Lower lobe of right lung (tissue), 2 donors: ENCODE results near the gene LZTFL1. TPM values are rescaled to one million over a fixed set of nuclear protein-coding genes. Genes with fewer than 3 reads are reported as not detected.
A peak's percentile ranks its signal among the peaks of the same experiment; 100 is the strongest.

ENCODE experiments used
- ATAC-seq, 2 donors: fragments of 200-7000 bp; cut with Tn5 transposase; one replicate each; pipeline ENCODE4 v1.9.1; 2020 to 2022; ENCODE audit warnings: mild to moderate bottlenecking in 2 of 2, moderate library complexity in 2 of 2
- DNase-seq: peaks from one replicate; pipeline ENCODE4 v3.0.0-alpha.2; 2020
- H3K27ac ChIP-seq: fragments of 200-600 bp; one replicate; pipeline ENCODE4 v1.8.0; 2022
- H3K27me3 ChIP-seq: fragments of 200-600 bp; one replicate; pipeline ENCODE4 v1.8.0; 2022; ENCODE audit warnings: low read depth
- H3K36me3 ChIP-seq: fragments of 200-600 bp; one replicate; pipeline ENCODE4 v1.8.0; 2022; ENCODE audit warnings: mild to moderate bottlenecking
- H3K4me1 ChIP-seq: fragments of 200-600 bp; one replicate; pipeline ENCODE4 v1.8.0; 2022
- H3K4me3 ChIP-seq: fragments of 200-600 bp; one replicate; pipeline ENCODE4 v1.8.0; 2022; ENCODE audit warnings: mild to moderate bottlenecking
- H3K9me3 ChIP-seq: fragments of 200-600 bp; one replicate; pipeline ENCODE4 v1.8.0; 2022
- CTCF ChIP-seq: fragments of 200-600 bp; IDR thresholded peaks from one replicate; pipeline ENCODE4 v1.8.0; 2022; ENCODE audit warnings: antibody characterized with exemption, mild to moderate bottlenecking
- intact Hi-C: fragments of 100-400 bp; cut with DNase I; formaldehyde crosslinking; loops from one replicate; pipeline ENCODE4 v1.11.0; 2022
- total RNA-seq: library from RNA; stranded (reverse); fragmentation: NEBNext Ultra II Directional; extraction: Animal tissue kit (Norgen Biotek cat#: 25700); gene quantifications from one replicate; pipeline ENCODE4 v1.2.1, GENCODE V29; 2021
- donor health status: DM: no; HTN: yes; CAD: no; lungs with severe emphysema.

LZTFL1 gene
- total RNA-seq, 1 donor from 2014 or later: 26.8 TPM

GRCh38 chr3:45807681-45808540 is 34.0 kb downstream of the LZTFL1 start:
- Histone ChIP-seq H3K27ac (no peak overlapping the region), H3K4me3 (no peak overlapping the region), H3K9me3 (no peaks in the 10 kb centered on the region), H3K4me1 (no peaks in the 10 kb centered on the region), H3K36me3 (no peaks in the 10 kb centered on the region), H3K27me3 (no peaks in the 10 kb centered on the region)
- no peak for DNase-seq
- intact Hi-C loops: no loop called here
- TF ChIP-seq CTCF: no peak
- ATAC-seq: no peak

- Histone ChIP-seq H3K4me3 (no peak overlapping the region), H3K27me3 (no peaks in the 10 kb centered on the region), H3K9me3 (no peaks in the 10 kb centered on the region), H3K27ac (no peak overlapping the region), H3K36me3 (no peaks in the 10 kb centered on the region), H3K4me1 (no peaks in the 10 kb centered on the region)
- ATAC-seq (no peak), DNase-seq (no peak)
- TF ChIP-seq CTCF: no peak
- intact Hi-C loops: no loop called here
These were observed 34.8 kb downstream of the LZTFL1 start for GRCh38 chr3:45807133-45807532.

- DNase-seq (no peak), ATAC-seq (peak; percentile 50 to 55)
- H3K27ac ChIP-seq: no peak overlapping the region
- no peaks in the 10 kb centered on the region for H3K36me3 ChIP-seq
- no peaks in the 10 kb centered on the region for H3K9me3 ChIP-seq
- H3K4me3 ChIP-seq: no peak overlapping the region
- no peak for TF ChIP-seq CTCF
- no peaks in the 10 kb centered on the region for H3K27me3 ChIP-seq
- H3K4me1 ChIP-seq: no peaks in the 10 kb centered on the region
- intact Hi-C loops: no loop called here
These were observed 35.8 kb downstream of the LZTFL1 start for GRCh38 chr3:45806072-45806471.

GRCh38 chr3:45803252-45803935 is 38.5 kb downstream of the LZTFL1 start:
- Histone ChIP-seq H3K27me3 (peaks cover 10% of the 10 kb centered on the region), H3K4me3 (no peak overlapping the region), H3K9me3 (no peaks in the 10 kb centered on the region), H3K4me1 (no peaks in the 10 kb centered on the region), H3K27ac (no peak overlapping the region), H3K36me3 (no peaks in the 10 kb centered on the region)
- DNase-seq (no peak), ATAC-seq (no peak)
- intact Hi-C loops: no loop called here
- TF ChIP-seq CTCF: no peak

GRCh38 chr3:45802146-45802545 is 39.8 kb downstream of the LZTFL1 start:
- H3K27me3 ChIP-seq: peaks cover 12% of the 10 kb centered on the region
- no peak for TF ChIP-seq CTCF
- no peaks in the 10 kb centered on the region for H3K9me3 ChIP-seq
- DNase-seq (no peak), ATAC-seq (no peak)
- H3K4me1 ChIP-seq: no peaks in the 10 kb centered on the region
- H3K36me3 ChIP-seq: no peaks in the 10 kb centered on the region
- H3K27ac ChIP-seq: no peak overlapping the region
- H3K4me3 ChIP-seq: no peak overlapping the region
- intact Hi-C loops: no loop called here
